GM21390 (cell line): Measurements from ENCODE around the gene TTC23.
A peak's percentile ranks its signal among the peaks of the same experiment; 100 is the strongest.

Experiments used
- ATAC-seq: cut with Tn5 transposase; IDR thresholded peaks from one replicate; pipeline ENCODE4 v1.9.1; 2021; ENCODE audit not compliant: unreplicated experiment

TTC23 gene

GRCh38 chr15:99249270-99249841 is at the start of gene TTC23:
Gene TTC23, minus strand, starts transcription at chr15:99249581. Its CDS starts 20,869 bp downstream, at chr15:99228712.
- ATAC-seq = no peak

GRCh38 chr15:99296386-99296785 is 47.0 kb upstream of the TTC23 start:
- ATAC-seq = no peak

- no peak for ATAC-seq
These were observed 46.5 kb upstream of the TTC23 start for GRCh38 chr15:99295840-99296239.

DNA sequence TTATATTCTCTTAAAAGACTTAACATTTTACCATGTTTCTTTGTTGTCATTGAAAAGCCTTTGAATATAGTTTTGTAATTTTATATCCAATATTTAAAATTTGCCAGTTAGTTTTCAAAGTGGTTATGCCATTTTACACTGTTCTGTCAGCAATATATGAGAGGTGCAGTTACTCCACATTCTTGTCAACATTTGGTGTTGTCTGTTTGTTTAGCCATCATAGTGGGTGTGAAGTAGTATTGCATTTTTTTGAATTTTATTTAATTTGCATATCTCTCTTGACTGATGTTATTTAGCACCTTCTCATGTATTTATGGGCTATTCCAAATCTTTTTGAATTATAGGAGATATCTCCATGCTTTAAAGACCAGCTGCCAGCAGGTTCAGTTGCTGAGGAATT is 42.3 kb upstream of the TTC23 start:
- ATAC-seq = no peak

GRCh38 chr15:99283717-99284116 is 34.3 kb upstream of the TTC23 start:
- no peak for ATAC-seq

DNA sequence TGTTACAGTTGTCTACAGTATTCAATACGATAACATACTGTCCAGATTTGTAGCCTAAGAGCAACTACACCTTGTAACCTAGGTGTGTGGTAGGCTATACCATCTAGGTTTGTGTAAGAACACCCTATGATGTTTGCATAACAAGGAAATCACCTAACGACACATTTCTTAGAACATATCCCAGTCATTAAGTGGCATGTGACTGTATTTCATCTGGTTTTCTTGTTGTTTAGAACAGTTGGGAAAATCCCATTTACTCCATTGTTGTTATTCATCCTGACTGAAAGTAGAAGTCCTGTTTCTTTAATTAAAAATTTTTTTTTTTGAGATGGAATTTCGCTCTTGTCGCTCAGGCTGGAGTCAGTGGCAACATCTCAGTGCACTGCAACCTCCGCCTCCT is 33.2 kb upstream of the TTC23 start:
- no peak for ATAC-seq

- ATAC-seq = no peak
These were observed 32.7 kb upstream of the TTC23 start for GRCh38 chr15:99282121-99282520.

DNA sequence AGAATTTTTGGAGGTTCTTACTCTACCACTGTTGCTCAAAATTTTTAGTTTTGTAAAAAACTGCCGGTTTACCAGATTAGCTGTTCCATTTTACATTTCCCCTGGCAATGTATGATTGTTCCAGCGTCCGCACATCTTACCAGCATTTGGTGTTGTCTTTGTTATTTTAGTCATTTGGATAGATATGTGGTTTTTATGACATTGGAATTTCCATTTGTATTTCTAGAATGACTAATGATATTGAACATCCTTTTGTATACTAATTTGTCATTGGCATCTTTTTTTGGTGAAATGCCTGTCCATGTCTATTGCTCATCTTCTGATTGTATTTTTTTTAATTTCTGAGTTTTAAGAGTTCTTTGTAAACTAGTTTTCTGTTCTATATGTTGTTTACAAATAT is 30.4 kb upstream of the TTC23 start:
- no peak for ATAC-seq

- no peak for ATAC-seq
These were observed 29.9 kb upstream of the TTC23 start for GRCh38 chr15:99279290-99279689.

DNA sequence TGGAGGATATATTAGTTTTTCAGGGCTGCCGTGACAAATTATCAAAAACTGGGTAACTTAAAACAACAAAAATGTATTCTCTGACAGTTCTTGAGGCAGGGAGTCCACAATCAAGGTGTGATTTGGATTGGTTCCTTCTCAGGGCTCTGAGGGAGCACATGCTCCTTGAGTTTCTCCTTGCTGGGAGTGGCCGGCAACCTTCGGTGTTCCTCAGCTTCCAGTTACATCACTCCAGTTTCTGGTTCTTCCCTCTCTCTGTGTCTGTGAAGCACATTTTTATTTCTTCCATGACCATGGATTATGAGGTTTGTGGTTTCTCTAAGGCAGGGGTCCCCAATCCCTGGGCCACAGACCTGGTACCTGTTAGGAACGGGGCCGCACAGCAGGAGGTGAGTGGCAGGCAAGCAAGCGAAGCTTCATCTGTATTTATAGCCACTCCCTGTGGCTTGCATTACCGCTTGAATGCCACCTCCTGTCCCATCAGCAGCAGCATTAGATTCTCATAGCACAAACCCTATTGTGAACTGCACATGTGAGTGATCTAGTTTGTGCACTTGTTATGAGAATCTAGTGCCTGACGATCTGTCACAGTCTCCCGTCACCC is 26.2 kb upstream of the TTC23 start:
- ATAC-seq = peak; percentile 50

DNA sequence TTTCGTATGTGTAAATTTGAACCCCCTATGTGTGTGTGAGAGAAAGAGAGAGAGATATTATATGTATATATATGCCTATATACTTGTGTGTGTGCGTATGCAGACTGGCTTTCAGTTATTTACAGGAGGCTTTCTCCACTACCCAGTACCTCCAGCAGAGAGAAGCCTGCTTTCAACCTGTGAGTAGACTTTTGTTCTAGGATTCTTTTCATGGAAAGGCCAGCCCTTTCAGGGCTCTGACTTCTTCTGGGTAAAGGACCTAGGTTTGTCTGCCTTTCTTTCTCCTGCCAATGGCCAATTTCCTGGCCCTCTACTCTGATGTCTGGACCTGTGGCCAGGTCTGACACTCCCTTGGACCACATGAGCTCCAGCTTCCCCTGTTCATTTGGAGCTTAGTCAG is 25.7 kb upstream of the TTC23 start:
- no peak for ATAC-seq

GRCh38 chr15:99273801-99274200 is 24.4 kb upstream of the TTC23 start:
- no peak for ATAC-seq

- ATAC-seq = no peak
These were observed 19.1 kb upstream of the TTC23 start for GRCh38 chr15:99268431-99268830.

DNA sequence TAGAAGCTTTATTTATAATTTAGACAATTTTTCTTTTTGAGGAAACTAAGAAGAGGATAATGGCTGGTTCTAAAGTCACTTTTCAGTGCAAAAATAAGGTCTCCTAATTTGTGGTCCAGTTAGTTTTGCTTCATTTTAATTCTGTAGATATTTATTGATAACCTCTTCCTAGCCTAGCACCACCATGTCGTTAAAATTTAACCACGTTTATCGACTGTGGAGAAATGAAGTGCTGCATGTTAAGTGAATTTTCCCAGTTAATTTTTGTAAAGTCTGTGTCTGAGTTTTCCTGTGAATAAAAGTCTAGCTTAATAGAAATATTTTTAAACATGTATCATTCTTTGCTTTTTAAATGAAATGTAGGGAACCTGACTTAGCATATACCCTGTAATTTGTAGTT is 18.6 kb upstream of the TTC23 start:
- ATAC-seq = no peak

- ATAC-seq = no peak
These were observed 16.2 kb upstream of the TTC23 start for GRCh38 chr15:99265541-99266070.

GRCh38 chr15:99264125-99264524 is 14.7 kb upstream of the TTC23 start:
- no peak for ATAC-seq

DNA sequence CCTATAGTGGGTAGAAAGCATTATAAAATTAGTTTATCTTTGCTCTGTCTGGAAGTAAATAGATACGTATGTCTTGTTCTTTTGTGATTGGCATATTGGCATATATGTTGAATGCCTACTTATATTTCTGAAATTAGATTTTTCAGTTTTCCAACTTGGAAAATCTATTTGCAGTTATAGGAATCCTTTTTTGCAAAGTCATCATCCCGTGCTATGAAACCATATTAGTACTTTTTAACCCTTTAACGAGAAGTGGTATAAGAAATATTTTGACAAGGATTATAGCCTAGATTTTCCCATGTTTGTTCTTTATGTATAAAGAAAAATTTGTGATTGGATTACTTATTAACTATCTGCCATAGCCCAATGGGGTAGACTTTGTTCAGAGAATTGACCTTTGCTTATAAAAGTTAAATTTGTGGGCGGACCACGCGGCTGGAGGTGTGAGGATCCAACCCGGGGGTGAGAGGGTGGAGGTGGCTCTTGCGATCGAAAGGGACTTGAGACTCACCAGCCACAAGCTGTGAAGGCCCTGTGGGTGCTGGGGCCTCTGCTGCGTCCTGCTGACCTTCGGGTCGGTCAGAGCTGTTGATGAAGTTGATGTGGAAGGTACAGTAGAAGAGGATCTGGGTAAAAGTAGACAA is 7.8 kb upstream of the TTC23 start:
- no peak for ATAC-seq

GRCh38 chr15:99253381-99254090 is 4.2 kb upstream of the TTC23 start:
- ATAC-seq = no peak

DNA sequence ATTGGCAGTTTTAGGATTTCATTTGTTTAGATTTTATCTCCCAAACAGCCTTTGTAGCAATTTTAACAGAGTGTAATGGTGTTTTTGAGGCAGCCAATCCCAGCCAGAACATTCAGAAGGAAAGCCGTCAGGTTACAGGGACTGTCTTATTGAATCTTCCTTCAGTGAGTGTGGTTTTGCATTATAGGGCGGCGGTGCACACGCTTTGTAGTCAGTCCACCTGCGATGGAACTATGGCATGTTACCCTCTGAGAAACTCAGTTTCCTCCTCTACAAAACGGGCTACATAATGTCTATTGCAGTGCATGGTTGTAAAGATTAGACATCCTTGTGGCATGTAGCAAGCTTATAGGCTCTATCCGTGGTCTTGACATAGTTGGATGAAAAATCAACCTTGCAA is 2.9 kb upstream of the TTC23 start:
- ATAC-seq = no peak

DNA sequence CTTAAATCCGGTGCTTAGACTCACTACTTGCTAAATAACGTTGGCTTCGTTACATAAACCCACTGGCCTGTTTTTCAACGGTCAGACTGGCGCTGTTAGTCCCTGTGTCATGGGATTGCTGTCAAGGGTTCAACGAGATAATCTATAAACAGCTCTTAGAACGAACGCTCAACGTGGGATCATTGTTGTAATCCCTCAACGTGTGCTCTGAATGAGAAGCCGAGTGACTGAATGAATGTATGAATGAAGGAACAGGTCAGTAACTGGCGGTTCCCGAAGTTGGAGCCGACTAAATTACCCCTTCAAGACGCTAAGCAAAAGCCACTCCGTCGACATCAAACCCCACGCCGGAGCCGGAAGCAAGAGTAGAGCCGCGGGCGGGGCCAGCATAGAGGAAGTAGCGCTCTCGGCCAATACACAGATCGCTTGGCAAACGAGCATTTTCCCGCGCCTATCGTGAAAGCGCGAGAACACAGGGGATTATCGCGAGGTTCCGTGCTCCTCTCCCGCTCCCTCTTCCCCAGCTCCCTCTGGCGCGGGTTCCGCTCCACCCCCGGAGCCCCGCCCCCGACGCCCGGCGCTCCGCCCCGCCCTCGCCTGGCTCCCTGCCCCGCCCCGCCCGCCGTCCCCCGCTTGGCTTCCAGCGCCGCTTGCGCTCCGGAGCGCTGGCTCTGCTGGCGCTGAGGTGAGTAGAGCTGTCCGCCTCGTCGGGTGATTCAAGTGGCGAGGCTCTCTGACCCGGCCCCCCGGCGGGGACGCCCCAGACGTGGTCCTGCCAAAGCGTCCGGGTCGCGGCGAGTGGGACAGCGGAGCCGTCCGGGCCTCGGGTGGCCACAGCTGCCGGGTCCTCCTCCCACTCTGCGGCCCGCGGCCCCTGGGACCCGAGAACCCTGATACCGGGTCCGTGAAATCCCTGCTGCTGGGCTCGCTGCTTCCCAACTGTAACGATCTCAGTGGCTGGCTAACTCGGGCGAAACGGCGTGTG is 1.8 kb upstream of the TTC23 start, which contains the start of gene LRRC28:
TSS of gene LRRC28 (plus strand) at position 625 of the 985 bp plus-strand sequence. CDS start 4,477 bp downstream, outside the sequence.
- peak; percentile 87 for ATAC-seq

DNA sequence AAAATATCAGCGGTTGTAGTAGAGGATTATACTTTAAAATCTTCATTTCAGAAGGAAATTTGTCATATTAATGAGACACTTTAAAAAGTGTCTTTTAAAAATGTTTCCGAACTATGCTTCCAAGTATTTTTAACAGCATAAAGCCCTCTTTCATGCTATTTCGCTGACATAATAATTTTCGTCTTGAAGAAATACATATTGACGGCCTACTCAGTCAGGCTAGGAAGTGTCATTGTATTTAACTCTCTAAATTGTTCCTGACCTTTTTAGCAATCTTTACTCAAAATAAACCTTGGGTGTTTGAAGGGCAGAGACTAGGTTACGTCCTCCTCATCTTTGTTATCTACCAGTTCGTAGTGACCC is 1.1 kb upstream of the TTC23 start:
- no peak for ATAC-seq
